ENCODE measurements around the gene CDC14A. TPM values are rescaled to one million over a fixed set of nuclear protein-coding genes. Genes with fewer than 3 reads are reported as not detected.

CDC14A gene
- total and polyA plus RNA-seq, 12 donors, result 1.4 to 4.0 (median 3.1) TPM

- Histone ChIP-seq H3K4me1 (peaks cover 0 to 10% (median 0%) of the 10 kb centered on the region in 9 donors), H3K4me3 (no peak overlapping the region), H3K27ac (no peak overlapping the region), H3K9me3 (no peaks in the 10 kb centered on the region), H3K27me3 (no peaks in the 10 kb centered on the region), H3K36me3 (peaks cover 0 to 28% (median 0%) of the 10 kb centered on the region in 9 donors)
- intact Hi-C loops (cut with DNase I), result no loop called here
- no peak for DNase-seq
- ATAC-seq, result no peak
- TF ChIP-seq, protein P1, sequence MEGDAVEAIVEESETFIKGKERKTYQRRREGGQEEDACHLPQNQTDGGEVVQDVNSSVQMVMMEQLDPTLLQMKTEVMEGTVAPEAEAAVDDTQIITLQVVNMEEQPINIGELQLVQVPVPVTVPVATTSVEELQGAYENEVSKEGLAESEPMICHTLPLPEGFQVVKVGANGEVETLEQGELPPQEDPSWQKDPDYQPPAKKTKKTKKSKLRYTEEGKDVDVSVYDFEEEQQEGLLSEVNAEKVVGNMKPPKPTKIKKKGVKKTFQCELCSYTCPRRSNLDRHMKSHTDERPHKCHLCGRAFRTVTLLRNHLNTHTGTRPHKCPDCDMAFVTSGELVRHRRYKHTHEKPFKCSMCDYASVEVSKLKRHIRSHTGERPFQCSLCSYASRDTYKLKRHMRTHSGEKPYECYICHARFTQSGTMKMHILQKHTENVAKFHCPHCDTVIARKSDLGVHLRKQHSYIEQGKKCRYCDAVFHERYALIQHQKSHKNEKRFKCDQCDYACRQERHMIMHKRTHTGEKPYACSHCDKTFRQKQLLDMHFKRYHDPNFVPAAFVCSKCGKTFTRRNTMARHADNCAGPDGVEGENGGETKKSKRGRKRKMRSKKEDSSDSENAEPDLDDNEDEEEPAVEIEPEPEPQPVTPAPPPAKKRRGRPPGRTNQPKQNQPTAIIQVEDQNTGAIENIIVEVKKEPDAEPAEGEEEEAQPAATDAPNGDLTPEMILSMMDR (IDR thresholded peaks at IDR 0.05), result no peak
These were observed 75.9 kb downstream of the CDC14A start for GRCh38 chr1:100428160-100428559.

DNA sequence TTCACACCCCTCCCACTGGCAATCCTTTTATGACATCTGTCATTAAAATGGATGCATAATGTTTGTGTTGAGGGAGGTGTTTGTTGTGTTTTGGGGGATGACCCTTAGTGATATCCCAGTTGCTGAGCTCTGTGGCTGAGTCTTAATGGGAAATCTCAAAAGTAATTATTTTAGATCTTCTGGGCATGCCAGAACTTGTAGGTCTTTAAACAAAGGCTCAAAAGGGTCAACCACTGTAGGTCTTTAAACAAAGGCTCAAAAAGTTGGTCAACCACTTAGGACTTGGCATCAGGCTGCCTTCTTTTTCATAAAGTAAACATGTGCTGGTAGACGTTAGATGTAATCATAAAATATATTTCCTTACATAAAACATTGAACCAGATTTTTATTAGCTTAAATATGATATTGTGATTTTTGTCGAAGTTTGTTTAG lies 78.0 kb downstream of the CDC14A start:
- H3K9me3 ChIP-seq, result no peaks in the 10 kb centered on the region
- 80% methylated on average over 2 of the region's 2 CpGs for WGBS, 2 donors
- H3K4me3 ChIP-seq, result no peak overlapping the region
- TF ChIP-seq, protein P1 (IDR thresholded peaks at IDR 0.05), result no peak
- no peak for ATAC-seq
- DNase-seq, result no peak
- H3K27ac ChIP-seq, result no peak overlapping the region
- peaks cover 0 to 10% (median 0%) of the 10 kb centered on the region in 9 donors for H3K4me1 ChIP-seq
- intact Hi-C loops (cut with DNase I), result no loop called here
- no peaks in the 10 kb centered on the region for H3K27me3 ChIP-seq
- H3K36me3 ChIP-seq, result peaks cover 0 to 20% (median 0%) of the 10 kb centered on the region in 9 donors

GRCh38 chr1:100431954-100432353 lies 79.6 kb downstream of the CDC14A start:
- no peak for DNase-seq
- H3K9me3 ChIP-seq, result no peaks in the 10 kb centered on the region
- H3K36me3 ChIP-seq, result peaks cover 0 to 4% (median 0%) of the 10 kb centered on the region in 9 donors
- H3K4me3 ChIP-seq, result no peak overlapping the region
- TF ChIP-seq, protein P1 (IDR thresholded peaks at IDR 0.05), result no peak
- H3K27ac ChIP-seq, result no peak overlapping the region
- no peaks in the 10 kb centered on the region for H3K27me3 ChIP-seq
- intact Hi-C loops (cut with DNase I), result no loop called here
- WGBS, 2 donors, result 93 to 99% methylated on average over 2 of the region's 2 CpGs
- peaks cover 0 to 10% (median 0%) of the 10 kb centered on the region in 9 donors for H3K4me1 ChIP-seq
- no peak for ATAC-seq

DNA sequence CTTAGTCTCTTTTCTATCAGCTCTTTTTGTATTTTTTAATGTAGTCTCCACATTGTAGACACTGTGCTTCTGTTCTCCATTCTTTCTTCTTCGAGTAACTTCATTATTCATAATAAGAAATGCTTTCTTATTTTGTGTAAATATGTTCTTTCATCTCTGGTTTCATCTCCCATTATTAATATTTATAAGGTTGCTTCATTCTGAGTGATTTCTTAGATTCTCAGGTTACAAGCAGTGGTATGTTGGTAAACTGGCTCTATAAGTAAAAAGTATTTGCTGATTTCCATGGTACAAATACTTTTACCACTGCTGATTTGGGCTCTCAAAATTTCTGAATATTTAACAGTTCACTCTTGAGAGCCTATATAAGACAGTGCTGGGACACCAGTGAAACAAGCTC lies 81.3 kb downstream of the CDC14A start:
- Histone ChIP-seq H3K9me3 (no peaks in the 10 kb centered on the region), H3K27me3 (no peaks in the 10 kb centered on the region), H3K4me3 (no peak overlapping the region), H3K4me1 (peaks cover 0 to 10% (median 0%) of the 10 kb centered on the region in 9 donors), H3K36me3 (peaks cover 0 to 3% (median 0%) of the 10 kb centered on the region in 9 donors), H3K27ac (no peak overlapping the region)
- TF ChIP-seq, protein P1 (IDR thresholded peaks at IDR 0.05), result no peak
- intact Hi-C loops (cut with DNase I), result no loop called here
- DNase-seq (no peak), ATAC-seq (no peak)
- 93 to 98% methylated on average over 1 of the region's 1 CpG for WGBS, 2 donors

Data from heart right ventricle (tissue), 16 donors.